Prostate gland (tissue), 2 donors: ENCODE results near the gene GRIK5.

Experiments used
- CTCF ChIP-seq, 4 experiments: fragments of 200-600 bp in 2 of 4; fragments of 450-650 bp in 2 of 4; sonication (generic) in 2 of 4; IDR thresholded peaks; 1 replicate in 3 of 4; 2 replicates in 1 of 4; pipeline ENCODE4 v1.5.1; 2016 to 2019; ENCODE audit warnings: antibody characterized with exemption in 4 of 4, mild to moderate bottlenecking in 2 of 4, moderate library complexity in 2 of 4
- POLR2A ChIP-seq: fragments of 450-650 bp; IDR thresholded peaks from one replicate; pipeline ENCODE4 v1.6.1; 2016; ENCODE audit warnings: antibody characterized with exemption, mild to moderate bottlenecking
- POLR2AphosphoS5 ChIP-seq: sonication (generic); formaldehyde crosslinking; IDR thresholded peaks from one replicate; pipeline ENCODE4 v1.6.1; 2017; ENCODE audit warnings: antibody characterized with exemption

- TF ChIP-seq POLR2AphosphoS5 (no peak), CTCF (IDR thresholded peaks at IDR 0.05) (no peak), POLR2A (no peak)
Measured at GRCh38 chr19:42078538-42079275, 8.7 kb upstream of the GRIK5 start.
